ENCODE results near the gene LILRA1. TPM values are rescaled to one million over a fixed set of nuclear protein-coding genes. Genes with fewer than 3 reads are reported as not detected.

Gene LILRA1
- total and polyA plus RNA-seq, 2 of the 13 experiments (the other 11 are each of a cell fraction or from before 2014, with no cell fraction given): not detected

DNA sequence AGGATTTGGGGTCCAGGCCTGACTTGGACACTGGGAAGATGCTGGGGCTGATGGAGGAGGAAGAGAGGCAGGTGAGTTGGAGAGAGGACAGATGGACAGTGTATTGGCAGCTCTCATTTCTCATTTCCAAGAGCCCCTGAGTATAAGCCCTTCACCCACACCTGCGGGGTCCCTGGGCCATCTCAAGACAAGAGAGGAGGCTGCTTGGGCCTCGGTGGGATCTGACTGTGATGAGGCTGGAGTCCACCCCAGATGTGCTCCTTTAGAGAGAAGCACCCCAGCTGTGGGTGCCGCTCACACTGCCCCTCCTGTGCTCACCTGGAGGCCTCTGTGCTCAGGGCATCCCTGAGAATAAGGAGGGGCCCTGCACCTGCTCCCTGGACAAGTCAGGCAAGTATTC lies 16.1 kb upstream of the LILRA1 start:
- POLR2A ChIA-PET: no interaction called here
- in situ Hi-C loops (cut with HindIII; ENCODE audit: extremely low pct_ligation_motif_present, low pct_unique_long_range_greater_than_20kb): no loop called here
- DNase-seq (ENCODE audit: low spot score) (no peak), FAIRE-seq (no peak), ATAC-seq (no peak)
- 0% methylated on average over 1 of the region's 3 CpGs for WGBS (ENCODE audit: low lambda C conversion rate)
- no peak overlapping the region for H3K9ac ChIP-seq (ENCODE audit: insufficient read depth, low read depth, low read length)
- peaks cover 0 to 1% of the 10 kb centered on the region in 2 experiments; a peak in 3 of 5 replicates for H3K27me3 ChIP-seq (ENCODE audit: control insufficient read depth in 1 of 2, insufficient read depth in 2 of 2, low read length in 2 of 2)
- no peak overlapping the region for H3K4me2 ChIP-seq (ENCODE audit: low read depth, low read length)
- BruUV-seq (replicated peaks): no TSS peak
- no peak overlapping the region for H3K27ac ChIP-seq (ENCODE audit: extremely low read length, insufficient read depth, low read length)
- intact Hi-C loops (cut with micrococcal nuclease; ENCODE audit: unreplicated experiment): no loop called here
- H2AFZ ChIP-seq (ENCODE audit: low read length): no peak overlapping the region
- no peaks in the 10 kb centered on the region for H4K20me1 ChIP-seq (ENCODE audit: insufficient read depth, low read length)
- no peaks in the 10 kb centered on the region for H3K9me3 ChIP-seq (ENCODE audit: low read length)
- no peaks in the 10 kb centered on the region for H3K4me1 ChIP-seq (ENCODE audit: insufficient read depth, low read length)
- H3K36me3 ChIP-seq (replicated peaks in 1 of 2; ENCODE audit: control insufficient read depth in 1 of 2, insufficient read depth in 2 of 2, low read length in 2 of 2): no peaks in the 10 kb centered on the region
- CTCF ChIA-PET (ENCODE audit: low intra/inter-chr PET ratio, low total read pairs): no interaction called here
- no peaks in the 10 kb centered on the region for H3K79me2 ChIP-seq (ENCODE audit: insufficient read depth, low read length)
- H3K4me3 ChIP-seq (replicated peaks in 1 of 3; ENCODE audit: insufficient read depth in 1 of 3, low read depth in 2 of 3, low read length in 3 of 3): no peak overlapping the region
- TF ChIP-seq ZNF747 (CRISPR knock-in tag; IDR thresholded peaks at IDR 0.05; ENCODE audit: borderline replicate concordance) (no peak), ZFP36 (IDR thresholded peaks at IDR 0.05; ENCODE audit: borderline replicate concordance, low read depth, low read length, partially characterized antibody) (no peak), ZSCAN30 (CRISPR knock-in tag; IDR thresholded peaks at IDR 0.05) (no peak), HCFC1 (IDR thresholded peaks at IDR 0.05; ENCODE audit: low read depth, low read length) (no peak), ZNF614 (CRISPR knock-in tag; IDR thresholded peaks at IDR 0.05; ENCODE audit: borderline replicate concordance) (no peak), ZNF124 (CRISPR knock-in tag; IDR thresholded peaks at IDR 0.05) (no peak), SMARCC2 (IDR thresholded peaks at IDR 0.05) (no peak), HNRNPH1 (optimal IDR thresholded peaks at IDR 0.05; ENCODE audit: low read depth, low read length) (no peak), TEAD3 (CRISPR knock-in tag; optimal IDR thresholded peaks at IDR 0.05; ENCODE audit: borderline replicate concordance) (no peak)
- TF ChIP-seq, protein P1, sequence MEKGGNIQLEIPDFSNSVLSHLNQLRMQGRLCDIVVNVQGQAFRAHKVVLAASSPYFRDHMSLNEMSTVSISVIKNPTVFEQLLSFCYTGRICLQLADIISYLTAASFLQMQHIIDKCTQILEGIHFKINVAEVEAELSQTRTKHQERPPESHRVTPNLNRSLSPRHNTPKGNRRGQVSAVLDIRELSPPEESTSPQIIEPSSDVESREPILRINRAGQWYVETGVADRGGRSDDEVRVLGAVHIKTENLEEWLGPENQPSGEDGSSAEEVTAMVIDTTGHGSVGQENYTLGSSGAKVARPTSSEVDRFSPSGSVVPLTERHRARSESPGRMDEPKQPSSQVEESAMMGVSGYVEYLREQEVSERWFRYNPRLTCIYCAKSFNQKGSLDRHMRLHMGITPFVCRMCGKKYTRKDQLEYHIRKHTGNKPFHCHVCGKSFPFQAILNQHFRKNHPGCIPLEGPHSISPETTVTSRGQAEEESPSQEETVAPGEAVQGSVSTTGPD (CRISPR knock-in tag; IDR thresholded peaks at IDR 0.05): no peak
- TF ChIP-seq, protein P2, sequence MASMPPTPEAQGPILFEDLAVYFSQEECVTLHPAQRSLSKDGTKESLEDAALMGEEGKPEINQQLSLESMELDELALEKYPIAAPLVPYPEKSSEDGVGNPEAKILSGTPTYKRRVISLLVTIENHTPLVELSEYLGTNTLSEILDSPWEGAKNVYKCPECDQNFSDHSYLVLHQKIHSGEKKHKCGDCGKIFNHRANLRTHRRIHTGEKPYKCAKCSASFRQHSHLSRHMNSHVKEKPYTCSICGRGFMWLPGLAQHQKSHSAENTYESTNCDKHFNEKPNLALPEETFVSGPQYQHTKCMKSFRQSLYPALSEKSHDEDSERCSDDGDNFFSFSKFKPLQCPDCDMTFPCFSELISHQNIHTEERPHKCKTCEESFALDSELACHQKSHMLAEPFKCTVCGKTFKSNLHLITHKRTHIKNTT (CRISPR knock-in tag; IDR thresholded peaks at IDR 0.05): no peak
- TF ChIP-seq, protein P3, sequence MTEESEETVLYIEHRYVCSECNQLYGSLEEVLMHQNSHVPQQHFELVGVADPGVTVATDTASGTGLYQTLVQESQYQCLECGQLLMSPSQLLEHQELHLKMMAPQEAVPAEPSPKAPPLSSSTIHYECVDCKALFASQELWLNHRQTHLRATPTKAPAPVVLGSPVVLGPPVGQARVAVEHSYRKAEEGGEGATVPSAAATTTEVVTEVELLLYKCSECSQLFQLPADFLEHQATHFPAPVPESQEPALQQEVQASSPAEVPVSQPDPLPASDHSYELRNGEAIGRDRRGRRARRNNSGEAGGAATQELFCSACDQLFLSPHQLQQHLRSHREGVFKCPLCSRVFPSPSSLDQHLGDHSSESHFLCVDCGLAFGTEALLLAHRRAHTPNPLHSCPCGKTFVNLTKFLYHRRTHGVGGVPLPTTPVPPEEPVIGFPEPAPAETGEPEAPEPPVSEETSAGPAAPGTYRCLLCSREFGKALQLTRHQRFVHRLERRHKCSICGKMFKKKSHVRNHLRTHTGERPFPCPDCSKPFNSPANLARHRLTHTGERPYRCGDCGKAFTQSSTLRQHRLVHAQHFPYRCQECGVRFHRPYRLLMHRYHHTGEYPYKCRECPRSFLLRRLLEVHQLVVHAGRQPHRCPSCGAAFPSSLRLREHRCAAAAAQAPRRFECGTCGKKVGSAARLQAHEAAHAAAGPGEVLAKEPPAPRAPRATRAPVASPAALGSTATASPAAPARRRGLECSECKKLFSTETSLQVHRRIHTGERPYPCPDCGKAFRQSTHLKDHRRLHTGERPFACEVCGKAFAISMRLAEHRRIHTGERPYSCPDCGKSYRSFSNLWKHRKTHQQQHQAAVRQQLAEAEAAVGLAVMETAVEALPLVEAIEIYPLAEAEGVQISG (CRISPR knock-in tag; IDR thresholded peaks at IDR 0.05): no peak
- TF ChIP-seq, protein P4, sequence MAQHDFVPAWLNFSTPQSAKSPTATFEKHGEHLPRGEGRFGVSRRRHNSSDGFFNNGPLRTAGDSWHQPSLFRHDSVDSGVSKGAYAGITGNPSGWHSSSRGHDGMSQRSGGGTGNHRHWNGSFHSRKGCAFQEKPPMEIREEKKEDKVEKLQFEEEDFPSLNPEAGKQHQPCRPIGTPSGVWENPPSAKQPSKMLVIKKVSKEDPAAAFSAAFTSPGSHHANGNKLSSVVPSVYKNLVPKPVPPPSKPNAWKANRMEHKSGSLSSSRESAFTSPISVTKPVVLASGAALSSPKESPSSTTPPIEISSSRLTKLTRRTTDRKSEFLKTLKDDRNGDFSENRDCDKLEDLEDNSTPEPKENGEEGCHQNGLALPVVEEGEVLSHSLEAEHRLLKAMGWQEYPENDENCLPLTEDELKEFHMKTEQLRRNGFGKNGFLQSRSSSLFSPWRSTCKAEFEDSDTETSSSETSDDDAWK (CRISPR knock-in tag; IDR thresholded peaks at IDR 0.05): no peak
- TF ChIP-seq, protein P5, sequence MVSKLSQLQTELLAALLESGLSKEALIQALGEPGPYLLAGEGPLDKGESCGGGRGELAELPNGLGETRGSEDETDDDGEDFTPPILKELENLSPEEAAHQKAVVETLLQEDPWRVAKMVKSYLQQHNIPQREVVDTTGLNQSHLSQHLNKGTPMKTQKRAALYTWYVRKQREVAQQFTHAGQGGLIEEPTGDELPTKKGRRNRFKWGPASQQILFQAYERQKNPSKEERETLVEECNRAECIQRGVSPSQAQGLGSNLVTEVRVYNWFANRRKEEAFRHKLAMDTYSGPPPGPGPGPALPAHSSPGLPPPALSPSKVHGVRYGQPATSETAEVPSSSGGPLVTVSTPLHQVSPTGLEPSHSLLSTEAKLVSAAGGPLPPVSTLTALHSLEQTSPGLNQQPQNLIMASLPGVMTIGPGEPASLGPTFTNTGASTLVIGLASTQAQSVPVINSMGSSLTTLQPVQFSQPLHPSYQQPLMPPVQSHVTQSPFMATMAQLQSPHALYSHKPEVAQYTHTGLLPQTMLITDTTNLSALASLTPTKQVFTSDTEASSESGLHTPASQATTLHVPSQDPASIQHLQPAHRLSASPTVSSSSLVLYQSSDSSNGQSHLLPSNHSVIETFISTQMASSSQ (IDR thresholded peaks at IDR 0.05; ENCODE audit: low read depth): no peak
- TF ChIP-seq, protein P5 (CRISPR knock-in tag; IDR thresholded peaks at IDR 0.05; ENCODE audit: borderline replicate concordance): no peak

Measured in HepG2 (cell line).